HUDEP-2 (cell line): Measurements from ENCODE around the gene MPI.

Experiments
- DNase-seq, 76 experiments: peaks; one replicate each; lab custom pipeline; 2025; ENCODE audit not compliant: unreplicated experiment in 76 of 76; lab: John Stamatoyannopoulos, UW

Gene MPI, protein sequence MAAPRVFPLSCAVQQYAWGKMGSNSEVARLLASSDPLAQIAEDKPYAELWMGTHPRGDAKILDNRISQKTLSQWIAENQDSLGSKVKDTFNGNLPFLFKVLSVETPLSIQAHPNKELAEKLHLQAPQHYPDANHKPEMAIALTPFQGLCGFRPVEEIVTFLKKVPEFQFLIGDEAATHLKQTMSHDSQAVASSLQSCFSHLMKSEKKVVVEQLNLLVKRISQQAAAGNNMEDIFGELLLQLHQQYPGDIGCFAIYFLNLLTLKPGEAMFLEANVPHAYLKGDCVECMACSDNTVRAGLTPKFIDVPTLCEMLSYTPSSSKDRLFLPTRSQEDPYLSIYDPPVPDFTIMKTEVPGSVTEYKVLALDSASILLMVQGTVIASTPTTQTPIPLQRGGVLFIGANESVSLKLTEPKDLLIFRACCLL

DNA sequence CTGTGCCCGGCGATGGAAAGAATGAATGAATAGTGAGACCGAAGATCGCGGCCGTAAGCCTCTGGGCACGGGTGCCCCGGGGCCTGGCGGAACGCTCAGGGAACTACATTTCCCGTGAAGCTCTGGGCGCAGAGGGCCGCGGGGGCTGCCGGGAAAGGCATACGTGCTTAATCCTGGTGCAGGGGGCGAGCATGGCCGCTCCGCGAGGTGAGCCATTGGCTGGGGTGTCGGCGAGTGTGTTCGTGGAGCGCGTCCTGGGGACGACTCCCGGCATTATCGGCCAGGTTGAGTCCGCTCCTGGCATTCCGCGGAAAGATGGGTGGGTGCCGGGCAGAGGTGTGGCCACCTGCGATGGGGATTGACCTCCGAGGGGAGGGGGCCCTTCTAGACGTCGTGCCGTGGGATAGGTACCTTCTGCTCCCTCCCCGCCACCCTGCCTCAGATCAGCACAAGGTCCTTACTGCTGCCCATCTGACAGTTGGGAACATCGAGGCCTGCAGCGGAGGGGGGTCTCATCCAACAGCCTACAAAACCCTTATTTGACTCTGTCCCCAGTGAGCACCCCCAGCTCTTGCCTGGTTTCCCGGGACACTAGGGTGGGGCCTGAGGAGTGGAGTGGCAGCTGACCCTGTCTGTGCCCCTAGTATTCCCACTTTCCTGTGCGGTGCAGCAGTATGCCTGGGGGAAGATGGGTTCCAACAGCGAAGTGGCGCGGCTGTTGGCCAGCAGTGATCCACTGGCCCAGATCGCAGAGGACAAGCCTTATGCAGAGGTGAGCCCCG lies at the start of gene MPI:
Gene MPI (plus strand): TSS at position 160 of the 782 bp plus-strand sequence. CDS start 32 bp downstream, at position 192.
- peak in 68 of 76 experiments; percentile 11 to 81 (median 59) for DNase-seq

- DNase-seq, result peak in 4 of 76 experiments; percentile 10 to 21 (median 16)
Measured at GRCh38 chr15:74840851-74841775, 48.7 kb upstream of the MPI start.

GRCh38 chr15:74841891-74842373 lies 47.9 kb upstream of the MPI start:
- DNase-seq, result no peak

GRCh38 chr15:74842581-74843444 lies 47.0 kb upstream of the MPI start, which contains the start of gene ULK3:
TSS of gene ULK3 (minus strand) at chr15:74843156. CDS start at chr15:74843105, 51 bp downstream.
- DNase-seq, result peak in 74 of 76 experiments; percentile 25 to 93 (median 76)

DNA sequence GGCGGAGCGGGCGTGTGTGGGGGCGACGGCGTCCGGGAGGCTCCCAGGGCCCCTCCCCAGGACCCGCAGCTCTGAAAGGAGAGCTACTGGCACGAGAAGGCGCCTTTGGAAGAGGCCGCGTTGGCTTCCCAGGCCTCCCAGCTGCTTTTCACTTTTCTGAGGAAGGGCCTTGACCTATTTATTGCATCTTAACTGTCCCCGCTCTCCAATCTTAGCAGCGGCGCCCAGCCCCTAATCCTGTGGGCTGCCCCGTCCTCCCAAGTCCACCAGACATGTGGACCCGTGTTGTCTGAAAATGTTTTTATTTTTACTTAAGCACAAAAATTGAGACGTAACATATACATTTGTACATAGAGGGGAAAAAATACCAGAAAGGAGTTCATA lies 46.4 kb upstream of the MPI start:
- no peak for DNase-seq

GRCh38 chr15:74843891-74844299 lies 45.9 kb upstream of the MPI start:
- peak in 70 of 76 experiments; percentile 13 to 82 (median 56) for DNase-seq

- DNase-seq, result no peak
Measured at GRCh38 chr15:74844319-74845207, 45.3 kb upstream of the MPI start.

DNA sequence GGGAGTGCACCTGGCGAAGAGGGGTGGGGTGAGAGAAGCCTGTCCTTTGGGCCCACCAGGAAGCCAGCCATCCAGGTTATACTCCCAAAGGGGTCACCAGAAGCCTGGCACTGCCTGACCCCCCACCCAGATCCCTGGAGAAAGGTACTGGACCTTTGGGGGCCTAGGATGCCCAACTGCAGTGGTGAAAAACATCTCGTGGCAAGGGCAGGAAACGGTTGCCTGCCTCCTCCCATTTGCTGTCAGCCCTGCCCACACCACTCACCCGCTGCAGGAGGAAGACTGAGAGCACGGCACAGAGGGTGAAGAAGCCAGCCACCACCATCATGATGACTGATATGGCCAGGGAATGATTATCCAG lies 44.7 kb upstream of the MPI start:
- DNase-seq, result peak in 17 of 76 experiments; percentile 12 to 51 (median 27)

DNA sequence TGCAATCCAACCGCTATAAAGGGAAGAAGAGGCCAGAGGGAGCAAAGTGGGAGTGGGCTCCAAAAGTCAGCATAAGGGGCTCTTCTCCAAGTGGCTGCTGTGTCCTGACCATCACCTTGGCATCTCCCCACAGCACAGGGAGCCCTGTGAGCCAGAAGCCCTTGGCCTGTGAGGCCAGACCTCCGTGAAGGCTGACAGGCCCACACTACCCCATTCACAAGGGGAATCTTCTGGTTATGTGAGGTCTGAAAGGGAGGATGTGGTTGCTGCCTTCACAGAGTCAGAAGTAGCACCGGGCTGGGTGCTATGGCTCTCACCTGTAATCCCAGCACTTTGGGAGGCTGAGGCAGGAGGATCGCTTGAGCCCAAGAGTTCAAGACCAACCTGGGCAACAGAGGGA lies 44.3 kb upstream of the MPI start:
- DNase-seq, result no peak

DNA sequence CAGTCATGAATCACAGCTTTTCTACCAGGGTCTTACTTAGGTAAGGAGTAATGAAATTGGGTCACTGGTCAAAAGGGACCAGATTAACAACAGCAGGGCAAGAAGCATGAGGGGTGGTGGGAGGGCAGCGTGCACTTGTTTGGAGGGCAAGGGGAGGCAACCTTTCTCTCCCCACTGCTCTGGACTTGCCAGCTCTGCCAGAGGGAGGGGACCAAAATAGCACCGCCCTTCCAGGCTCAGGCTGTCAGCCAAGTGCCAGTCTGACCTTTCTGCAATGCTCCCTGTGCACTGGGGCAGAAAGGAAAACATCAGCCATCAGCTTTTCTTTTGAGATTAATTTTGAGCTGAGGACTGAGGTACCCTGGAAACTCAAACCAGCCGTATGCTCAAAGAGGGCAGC lies 42.4 kb upstream of the MPI start:
- DNase-seq, result peak in 34 of 76 experiments; percentile 3 to 57 (median 25)

- DNase-seq, result no peak
Measured at GRCh38 chr15:74850393-74850792, 39.4 kb upstream of the MPI start.

DNA sequence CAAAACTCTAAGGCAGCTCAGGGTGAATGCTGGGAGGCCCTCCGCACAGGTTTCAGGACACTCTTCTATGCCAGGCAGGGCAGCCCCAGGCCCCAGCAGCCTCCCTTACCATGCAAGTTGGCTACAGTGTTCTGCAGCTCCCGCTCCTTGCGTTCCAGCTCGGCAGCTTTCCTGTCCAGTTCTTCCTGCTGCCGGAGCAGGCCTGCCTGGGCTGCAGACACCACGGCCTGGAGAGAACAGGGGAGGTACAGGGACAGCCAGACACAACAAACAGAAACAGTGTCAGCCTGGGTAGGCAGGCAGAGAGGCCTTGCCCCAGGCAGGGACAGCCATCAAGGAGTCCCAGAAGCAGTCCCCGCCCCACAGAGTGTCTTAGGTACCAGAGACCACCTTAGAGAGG lies 37.9 kb upstream of the MPI start:
- DNase-seq, result no peak

DNA sequence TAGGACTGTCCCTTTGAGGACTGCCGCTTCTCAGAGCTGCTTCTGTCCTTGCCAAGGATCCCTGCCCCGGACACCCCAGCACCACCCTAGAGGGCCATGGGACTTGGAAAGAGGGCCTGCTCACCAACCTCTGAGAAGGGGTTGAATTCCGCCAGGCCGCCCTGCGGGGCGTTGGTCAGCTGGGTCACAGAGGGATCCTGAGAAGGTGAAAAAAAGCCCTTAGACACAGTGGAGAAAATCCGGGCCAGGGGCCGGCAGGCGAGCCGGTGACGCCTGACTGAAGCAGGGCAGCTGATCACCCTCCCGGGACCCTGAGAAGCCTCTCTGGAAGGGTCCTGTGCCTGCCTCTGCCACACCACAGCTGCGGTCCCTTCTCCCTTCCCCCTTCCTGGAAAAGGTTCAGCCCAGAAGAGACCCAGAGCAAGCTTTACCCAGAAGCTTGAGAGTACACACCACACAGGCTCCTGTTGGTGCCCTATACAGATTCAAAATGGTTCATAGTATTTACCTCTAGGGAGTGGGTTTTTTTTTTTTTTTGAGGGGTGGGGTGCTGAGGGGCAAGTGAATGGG lies 35.3 kb upstream of the MPI start:
- DNase-seq, result no peak

- no peak for DNase-seq
Measured at GRCh38 chr15:74855857-74856256, 34.0 kb upstream of the MPI start.

- no peak for DNase-seq
Measured at GRCh38 chr15:74856537-74856936, 33.3 kb upstream of the MPI start.

DNA sequence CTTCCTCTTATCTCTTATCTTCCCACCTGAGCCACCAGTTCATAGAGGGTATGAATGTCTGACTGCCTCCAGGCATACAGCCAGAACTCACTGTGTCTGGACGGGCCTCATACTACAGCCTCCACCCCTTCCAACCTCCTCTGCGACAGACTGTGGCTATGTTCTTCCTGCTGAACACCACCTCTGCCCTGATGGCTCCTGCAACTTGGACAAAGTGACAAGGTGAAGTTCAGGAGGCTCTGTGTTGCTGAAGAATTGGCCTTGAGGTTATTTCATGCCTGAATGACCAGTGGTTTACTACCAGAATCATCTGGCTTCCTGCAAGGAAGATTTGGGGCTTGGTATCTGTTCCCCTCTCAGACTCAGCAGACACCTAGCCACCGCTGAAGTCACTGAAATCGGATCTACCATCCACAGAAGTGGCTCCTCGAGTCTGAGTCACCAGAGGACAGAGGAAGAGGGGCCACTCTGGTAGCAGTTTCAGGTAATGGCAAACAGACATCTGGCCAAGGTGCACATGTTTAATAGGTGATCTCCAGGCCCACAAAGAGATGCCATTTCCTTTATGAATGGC lies 32.7 kb upstream of the MPI start:
- DNase-seq, result peak in 31 of 76 experiments; percentile 9 to 52 (median 30)

DNA sequence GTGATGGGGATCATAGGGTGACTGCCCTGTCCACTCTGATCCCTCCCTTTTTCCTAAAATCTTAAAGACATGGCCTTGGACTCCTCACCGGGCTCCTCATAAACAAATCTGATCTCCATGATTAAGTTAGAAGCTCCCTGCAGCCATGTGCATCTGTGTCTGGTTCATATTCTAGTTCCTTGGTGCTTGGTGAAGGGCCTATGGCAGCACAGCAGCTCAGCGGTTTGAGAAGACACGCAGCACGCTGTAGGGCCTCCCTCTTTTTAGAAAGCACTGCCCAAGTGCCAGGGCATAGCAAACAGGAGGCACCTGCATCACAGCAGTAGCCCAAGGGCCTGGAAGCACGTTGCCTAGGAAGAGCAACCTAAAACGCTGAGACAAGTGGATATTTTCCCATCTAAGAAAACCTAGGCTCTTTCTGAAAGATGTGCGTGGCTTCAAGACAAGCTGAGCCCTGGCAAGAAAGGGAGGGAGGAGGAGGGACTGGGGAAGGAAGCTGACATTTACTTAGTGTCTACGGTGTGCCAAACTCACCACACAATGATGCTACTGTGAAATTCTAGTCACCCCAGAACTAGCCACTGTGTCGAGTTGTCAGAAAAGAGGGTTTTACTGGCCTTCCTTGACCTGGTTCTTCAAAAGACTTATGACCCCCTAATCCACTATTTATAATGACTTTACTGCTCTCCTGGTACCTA lies 32.0 kb upstream of the MPI start:
- no peak for DNase-seq
